T-helper 17 cell (primary cell): Measurements from ENCODE around the gene TRIM66. TPM values are rescaled to one million over a fixed set of nuclear protein-coding genes. Genes with fewer than 3 reads are reported as not detected.

Experiments
- ATAC-seq: fragments of 150-1000 bp; cut with Tn5 transposase; 2 replicates; pipeline ENCODE4 v1.10.0; 2021; ENCODE audit warnings: mild to moderate bottlenecking, moderate library complexity
- DNase-seq, 3 donors: peaks; one replicate each; pipeline versions ENCODE4 v3.0.0 to v3.0.0-alpha.2; 2020 to 2021
- H3K9me3 ChIP-seq: one replicate; pipeline ENCODE4 v1.7.0; 2013; ENCODE audit warnings: low read length, mild to moderate bottlenecking; ENCODE audit not compliant: control insufficient read depth, poor library complexity, severe bottlenecking
- H3K27ac Mint-ChIP-seq: one replicate; pipeline ENCODE4 v1.8.0; 2022; ENCODE audit warnings: mild to moderate bottlenecking, moderate library complexity, mixed read lengths
- H3K27me3 Mint-ChIP-seq: one replicate; pipeline ENCODE4 v1.8.0; 2022; ENCODE audit warnings: mixed read lengths
- H3K36me3 Mint-ChIP-seq: one replicate; pipeline ENCODE4 v1.8.0; 2022; ENCODE audit warnings: low read depth, mixed read lengths
- H3K4me1 Mint-ChIP-seq: one replicate; pipeline ENCODE4 v1.8.0; 2022; ENCODE audit warnings: mild to moderate bottlenecking, mixed read lengths
- H3K4me3 Mint-ChIP-seq: one replicate; pipeline ENCODE4 v1.8.0; 2022; ENCODE audit warnings: mild to moderate bottlenecking, moderate library complexity, mixed read lengths
- total RNA-seq, 4 donors: library from RNA in 2 of 4; stranded (reverse) in 2 of 4; gene quantifications; one replicate each; pipeline ENCODE4 v1.2.3 and lab custom pipeline; 2022 to 2026

Gene TRIM66
- total RNA-seq, 2 donors from 2014 or later: 20.0 to 23.5 TPM

DNA sequence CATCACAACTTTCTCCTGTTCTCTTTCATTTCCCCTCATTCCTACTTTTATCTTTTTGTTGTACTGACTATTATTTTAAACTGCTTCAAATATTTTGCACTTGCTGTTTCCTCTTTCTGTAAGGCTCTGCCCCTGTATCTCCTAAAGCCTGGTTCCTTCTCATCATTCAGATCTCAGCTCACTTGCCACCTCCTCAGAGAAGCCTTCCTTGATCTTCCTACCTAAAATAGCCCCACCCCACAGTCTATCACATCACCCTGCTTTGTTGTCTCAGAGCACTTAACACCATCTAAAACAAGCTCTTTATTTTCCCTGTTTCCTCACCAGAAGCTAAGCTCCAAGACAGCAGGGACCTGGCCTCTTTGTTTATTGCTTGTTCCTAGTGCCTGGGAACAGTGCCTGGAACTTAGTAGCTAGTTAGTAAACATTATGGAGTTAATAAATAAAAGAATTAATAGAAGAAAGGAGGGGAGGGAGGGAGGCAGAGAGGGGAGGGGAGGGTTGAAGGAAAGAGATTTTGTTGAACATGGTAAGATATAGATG lies 85.9 kb downstream of the TRIM66 start:
- Mint-ChIP-seq H3K4me3 (no peak overlapping the region), H3K36me3 (peaks cover 3% of the 10 kb centered on the region), H3K27ac (no peak overlapping the region), H3K4me1 (peaks cover 7% of the 10 kb centered on the region), H3K27me3 (peaks cover 77% of the 10 kb centered on the region)
- H3K9me3 ChIP-seq: no peaks in the 10 kb centered on the region
- no peak for DNase-seq
- ATAC-seq: no peak

DNA sequence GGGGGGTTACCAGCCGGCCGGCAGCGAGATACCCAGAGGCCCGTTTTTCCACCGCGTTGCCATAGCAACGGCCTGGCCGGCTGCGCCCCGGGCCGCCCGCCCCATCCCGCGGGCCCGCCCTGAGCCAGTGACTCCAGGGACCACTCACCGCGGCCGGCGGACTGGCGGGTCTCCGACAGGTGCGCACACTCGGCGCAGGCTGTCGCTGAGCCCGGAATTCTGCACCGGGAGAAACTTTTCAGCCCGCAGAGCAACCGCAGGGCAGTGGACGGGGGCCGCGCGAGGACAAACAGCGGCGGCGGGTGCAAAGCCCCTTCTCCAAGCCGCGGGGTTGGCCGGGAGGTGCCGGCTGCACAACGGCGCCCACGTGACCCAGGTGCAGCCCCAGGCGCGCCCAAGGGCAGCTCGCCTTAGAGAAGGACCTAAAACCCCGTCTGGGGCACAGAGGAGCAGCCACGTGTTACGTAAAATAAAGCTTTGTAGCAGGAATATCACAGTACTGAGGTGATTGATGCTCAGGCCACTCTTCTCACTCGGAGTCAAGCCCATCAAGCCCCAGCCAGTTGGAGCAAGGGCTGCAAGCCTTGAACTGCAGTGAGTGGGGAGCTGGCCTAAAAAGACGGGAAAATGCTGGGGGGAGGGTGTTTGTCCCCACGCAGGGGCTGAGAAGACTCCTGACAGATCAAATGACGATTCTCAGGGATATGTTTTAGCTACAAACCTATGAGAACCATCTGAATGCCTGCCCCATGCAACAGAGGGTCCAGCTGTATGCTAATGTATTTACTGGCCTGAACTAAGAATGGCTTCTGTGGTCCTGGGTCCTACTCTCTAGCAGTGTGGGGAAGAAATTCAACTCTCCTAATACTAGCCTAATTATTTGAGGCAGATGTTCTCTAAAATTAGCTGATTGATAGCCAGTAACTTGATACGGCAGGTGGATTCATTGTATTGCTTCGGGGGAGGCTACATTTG lies 88.2 kb downstream of the TRIM66 start, which contains the start of gene STK33:
STK33 (minus strand) TSS at position 294 of the 975 bp plus-strand sequence. CDS start 119,323 bp downstream, outside the sequence.
- Mint-ChIP-seq H3K4me3 (peak within 1 kb of the TSS; percentile 81), H3K27me3 (peaks cover 78% of the 10 kb centered on the region), H3K4me1 (peaks cover 7% of the 10 kb centered on the region), H3K27ac (no peak within 1 kb of the TSS), H3K36me3 (peaks cover 3% of the 10 kb centered on the region)
- DNase-seq: no peak
- ATAC-seq: peak; percentile 54
- no peaks in the 10 kb centered on the region for H3K9me3 ChIP-seq

DNA sequence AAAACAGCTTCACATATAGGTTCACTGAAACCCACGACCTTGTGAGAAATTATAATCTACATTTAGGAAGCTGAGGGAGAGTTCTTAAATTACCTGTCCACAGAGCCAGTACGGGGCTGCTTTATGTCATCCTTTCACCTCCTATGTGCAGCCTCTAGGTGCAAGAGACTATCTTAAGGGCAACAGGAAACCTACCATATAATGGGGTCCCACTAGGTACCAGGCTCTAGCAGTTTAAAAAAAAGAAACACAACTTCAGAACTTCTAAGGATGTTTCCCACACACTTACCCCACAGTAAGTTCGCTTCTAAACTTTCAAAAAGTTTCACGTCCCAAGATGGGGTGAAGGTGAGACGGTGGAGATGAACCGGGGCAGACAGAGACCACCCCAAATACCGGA lies 89.0 kb downstream of the TRIM66 start:
- Mint-ChIP-seq H3K4me1 (peaks cover 7% of the 10 kb centered on the region), H3K27ac (no peak overlapping the region), H3K36me3 (peaks cover 3% of the 10 kb centered on the region), H3K27me3 (peaks cover 77% of the 10 kb centered on the region), H3K4me3 (peak overlapping the region; percentile 81)
- DNase-seq (no peak), ATAC-seq (no peak)
- no peaks in the 10 kb centered on the region for H3K9me3 ChIP-seq

DNA sequence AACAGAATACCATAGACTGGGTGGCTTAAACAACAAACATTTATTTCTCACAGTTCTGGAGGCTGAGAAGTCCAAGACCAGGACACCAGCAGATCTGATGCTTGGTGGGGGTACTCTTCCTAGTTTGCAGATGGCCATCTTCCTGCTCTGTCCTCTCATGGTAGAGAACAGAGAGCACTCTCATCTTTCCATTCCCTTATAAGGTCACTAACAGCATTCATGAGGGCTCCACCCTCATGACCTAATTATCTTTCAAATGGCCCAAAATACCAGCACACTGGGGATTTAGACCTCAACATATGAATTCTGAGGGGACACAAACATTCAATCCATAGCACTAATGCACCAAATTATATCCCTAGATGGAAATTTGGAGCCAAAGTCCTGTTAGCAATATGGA lies 94.5 kb downstream of the TRIM66 start:
- no peaks in the 10 kb centered on the region for H3K9me3 ChIP-seq
- ATAC-seq: no peak
- Mint-ChIP-seq H3K4me3 (no peak overlapping the region), H3K36me3 (peaks cover 8% of the 10 kb centered on the region), H3K27me3 (peaks cover 46% of the 10 kb centered on the region), H3K27ac (no peak overlapping the region), H3K4me1 (peaks cover 2% of the 10 kb centered on the region)
- no peak for DNase-seq

DNA sequence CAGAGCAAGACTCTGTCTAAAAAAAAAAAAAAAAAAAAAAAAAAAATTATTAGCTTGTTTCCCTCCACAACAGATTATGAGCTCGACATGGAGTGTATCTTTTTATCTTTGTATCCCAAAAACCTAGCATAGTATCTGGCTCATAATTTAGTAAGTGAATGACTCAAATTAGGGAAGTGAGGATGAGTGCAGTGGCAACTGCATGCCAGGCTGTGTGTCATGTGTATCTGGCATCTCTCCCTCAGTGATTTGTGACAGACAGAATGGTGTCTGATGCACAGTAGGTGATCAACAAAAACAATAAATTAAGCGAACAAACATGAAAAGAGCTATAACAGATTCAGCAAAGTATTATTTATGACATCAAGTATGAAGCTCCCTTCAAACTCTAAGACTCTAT lies 95.7 kb downstream of the TRIM66 start:
- no peak overlapping the region for H3K27ac Mint-ChIP-seq
- H3K27me3 Mint-ChIP-seq: peaks cover 42% of the 10 kb centered on the region

DNA sequence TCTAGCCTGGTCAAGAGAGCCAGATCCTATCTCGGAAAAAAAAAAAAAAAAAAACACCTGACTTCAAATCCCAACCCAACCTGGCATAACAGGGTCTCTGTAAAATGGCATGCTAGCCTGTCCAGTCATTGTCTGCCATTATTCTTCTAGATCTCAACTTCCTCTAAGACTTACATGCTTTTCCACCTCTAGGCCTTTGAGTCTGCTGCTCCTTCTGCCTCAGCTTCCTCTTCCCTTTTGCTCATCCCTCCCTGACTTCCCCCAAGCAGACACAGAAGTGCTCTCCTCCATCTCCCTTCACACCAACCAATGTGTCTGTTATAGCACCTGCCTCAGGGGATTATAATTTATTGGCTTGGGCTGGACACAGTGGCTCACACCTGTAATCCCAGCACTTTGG lies 96.3 kb downstream of the TRIM66 start:
- no peak for ATAC-seq
- DNase-seq: no peak
- Mint-ChIP-seq H3K27ac (no peak overlapping the region), H3K36me3 (peaks cover 5% of the 10 kb centered on the region), H3K4me3 (no peak overlapping the region), H3K27me3 (peaks cover 41% of the 10 kb centered on the region), H3K4me1 (no peaks in the 10 kb centered on the region)
- no peaks in the 10 kb centered on the region for H3K9me3 ChIP-seq

More for the DNA sequence above, 95.7 kb downstream of the TRIM66 start:
- Mint-ChIP-seq H3K4me3 (no peak overlapping the region), H3K36me3 (peaks cover 5% of the 10 kb centered on the region), H3K4me1 (no peaks in the 10 kb centered on the region)
- DNase-seq (no peak), ATAC-seq (no peak)
- no peaks in the 10 kb centered on the region for H3K9me3 ChIP-seq

DNA sequence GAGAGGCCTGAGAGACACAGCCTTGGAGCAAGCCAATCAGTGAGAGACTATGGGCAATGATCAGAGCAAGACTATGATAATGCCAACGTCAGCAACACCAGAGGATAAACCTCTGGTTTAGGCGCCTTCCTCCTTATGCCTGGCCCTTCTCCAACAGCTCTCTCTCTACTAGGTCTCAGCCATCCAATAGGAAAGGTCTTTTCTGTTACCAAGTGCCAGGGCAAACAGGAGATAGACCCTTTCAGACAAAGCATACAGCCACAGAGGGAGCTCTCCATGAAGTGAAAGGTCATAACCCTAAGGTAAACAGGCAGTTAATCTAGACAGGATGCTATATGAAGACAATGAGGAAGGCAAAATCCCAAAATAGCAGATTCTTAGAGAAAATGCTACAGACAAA lies 98.0 kb downstream of the TRIM66 start:
- H3K9me3 ChIP-seq: no peaks in the 10 kb centered on the region
- no peak overlapping the region for H3K4me3 Mint-ChIP-seq
- DNase-seq (no peak), ATAC-seq (no peak)
- H3K27ac Mint-ChIP-seq: no peak overlapping the region
- H3K36me3 Mint-ChIP-seq: peaks cover 5% of the 10 kb centered on the region
- no peaks in the 10 kb centered on the region for H3K4me1 Mint-ChIP-seq
- H3K27me3 Mint-ChIP-seq: peaks cover 43% of the 10 kb centered on the region

DNA sequence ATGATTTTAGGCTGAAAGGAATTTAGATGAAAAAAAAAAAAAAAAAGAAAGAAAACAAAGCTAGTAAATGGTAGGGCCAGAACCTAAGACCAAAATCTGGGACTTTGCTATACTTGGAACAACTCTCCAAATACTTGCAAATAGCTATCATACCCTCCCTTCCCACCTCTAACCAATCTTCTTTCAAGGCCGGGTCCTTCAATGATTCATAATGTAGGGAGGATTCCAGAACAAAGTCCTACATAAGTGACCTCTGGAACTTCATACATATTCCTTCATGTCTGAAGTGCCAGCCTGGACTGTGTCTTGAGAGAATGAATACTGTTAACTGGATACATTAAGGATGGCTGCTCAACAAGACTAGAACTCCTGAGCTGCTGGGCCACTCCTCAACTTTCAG lies 98.4 kb downstream of the TRIM66 start:
- no peak overlapping the region for H3K27ac Mint-ChIP-seq
- H3K9me3 ChIP-seq: no peaks in the 10 kb centered on the region
- DNase-seq (no peak), ATAC-seq (no peak)
- H3K36me3 Mint-ChIP-seq: peaks cover 5% of the 10 kb centered on the region
- H3K27me3 Mint-ChIP-seq: peaks cover 40% of the 10 kb centered on the region
- H3K4me3 Mint-ChIP-seq: no peak overlapping the region
- H3K4me1 Mint-ChIP-seq: no peaks in the 10 kb centered on the region

DNA sequence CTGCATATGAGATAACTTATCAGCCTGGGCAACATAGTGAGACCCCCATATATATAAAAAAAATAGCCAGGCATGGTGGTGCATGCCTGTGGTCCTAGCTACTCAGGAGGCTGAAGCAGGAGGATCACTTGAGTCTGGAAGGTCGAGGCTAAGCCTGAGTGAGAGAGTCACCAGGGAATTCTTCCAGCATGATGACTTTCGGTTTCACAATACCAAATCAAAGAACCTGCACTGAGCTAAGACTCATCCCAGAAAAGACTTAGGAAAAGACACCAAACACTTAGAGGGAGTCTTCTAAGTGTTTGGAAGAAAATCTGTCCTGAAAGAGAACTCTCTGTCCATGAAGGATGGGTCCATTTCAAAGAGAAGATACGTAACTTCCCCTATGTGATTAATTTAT lies 101.2 kb downstream of the TRIM66 start:
- no peak for ATAC-seq
- Mint-ChIP-seq H3K27me3 (peaks cover 30% of the 10 kb centered on the region), H3K36me3 (peaks cover 4% of the 10 kb centered on the region), H3K4me1 (no peaks in the 10 kb centered on the region), H3K27ac (no peak overlapping the region), H3K4me3 (no peak overlapping the region)
- no peaks in the 10 kb centered on the region for H3K9me3 ChIP-seq
- no peak for DNase-seq

DNA sequence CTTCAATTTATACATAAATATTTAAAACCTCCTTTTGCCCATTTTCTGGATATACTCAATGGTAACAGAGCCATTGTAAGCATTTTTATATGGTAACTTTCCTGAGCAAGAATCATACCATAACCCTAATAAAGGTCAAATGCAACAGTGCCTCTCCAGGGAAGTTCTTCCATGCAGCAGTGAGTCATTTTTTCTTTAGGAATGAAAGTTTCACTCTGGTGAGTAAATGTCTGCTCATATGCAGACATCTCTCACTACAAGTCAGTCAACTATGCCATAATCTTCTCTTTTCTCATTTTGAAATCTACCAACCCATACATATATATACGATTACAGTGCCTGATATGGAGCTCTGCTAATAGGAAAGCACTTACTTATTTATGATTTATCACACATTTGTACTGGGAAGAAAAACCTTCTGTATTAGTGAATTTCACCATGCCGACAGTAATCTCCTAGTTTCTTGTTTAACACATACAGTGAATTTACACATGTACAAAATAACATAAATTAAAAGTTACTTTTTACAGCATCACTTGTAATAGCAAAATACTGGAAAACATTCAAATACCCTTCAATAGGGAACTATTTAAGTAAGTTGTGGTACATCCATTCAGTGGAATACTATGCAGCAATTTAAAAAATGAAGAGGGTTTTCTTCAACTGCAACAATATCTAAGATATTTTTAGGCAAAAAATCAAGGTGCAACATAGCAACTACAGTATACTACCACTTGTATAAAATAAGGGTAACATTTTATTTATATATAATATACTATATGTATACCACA lies 104.5 kb downstream of the TRIM66 start:
- no peak for DNase-seq
- Mint-ChIP-seq H3K36me3 (no peaks in the 10 kb centered on the region), H3K27ac (no peak overlapping the region), H3K4me1 (no peaks in the 10 kb centered on the region), H3K27me3 (peaks cover 20% of the 10 kb centered on the region), H3K4me3 (no peak overlapping the region)
- no peaks in the 10 kb centered on the region for H3K9me3 ChIP-seq
- no peak for ATAC-seq

DNA sequence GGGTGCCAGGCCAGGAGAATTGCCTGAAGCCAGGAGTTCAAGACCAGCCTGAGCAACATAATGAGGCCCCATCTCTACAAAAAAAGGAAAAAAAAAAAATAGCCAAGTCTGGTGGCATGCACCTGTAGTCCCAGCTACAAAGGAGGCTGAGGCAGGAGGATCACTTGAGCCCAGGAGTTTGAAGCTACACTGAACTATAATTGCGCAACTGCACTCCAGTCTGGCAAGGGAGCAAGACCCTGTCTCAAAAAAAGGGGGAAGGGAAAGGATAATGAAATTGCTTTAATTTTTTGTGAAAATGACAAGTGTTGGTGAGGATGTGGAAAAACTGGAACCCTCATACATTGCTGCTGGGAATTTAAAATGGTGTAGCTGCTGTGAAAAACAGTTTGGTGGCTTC lies 107.7 kb downstream of the TRIM66 start:
- H3K4me3 Mint-ChIP-seq: no peak overlapping the region
- no peaks in the 10 kb centered on the region for H3K36me3 Mint-ChIP-seq
- H3K27ac Mint-ChIP-seq: no peak overlapping the region
- H3K4me1 Mint-ChIP-seq: peaks cover 2% of the 10 kb centered on the region
- DNase-seq: no peak
- H3K27me3 Mint-ChIP-seq: peaks cover 14% of the 10 kb centered on the region
- no peak for ATAC-seq
- H3K9me3 ChIP-seq: no peaks in the 10 kb centered on the region

DNA sequence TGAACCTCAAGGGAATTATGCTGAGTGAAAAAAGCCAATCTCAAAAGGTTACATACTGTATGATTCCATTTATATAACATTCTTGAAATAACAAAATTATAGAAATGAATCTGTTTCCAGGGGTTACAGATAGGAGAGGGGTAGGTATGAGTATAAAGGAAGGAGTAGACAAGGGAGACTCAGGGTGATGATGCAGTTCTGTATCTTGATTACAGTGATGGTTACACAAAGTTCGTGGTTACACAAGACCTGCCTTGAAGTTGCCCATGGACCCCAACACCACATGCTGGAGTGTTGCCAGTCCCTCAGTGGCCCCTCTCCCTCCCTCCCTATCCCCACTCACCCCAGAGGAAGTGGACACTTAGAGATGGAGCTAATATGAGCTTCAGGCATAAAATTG lies 108.7 kb downstream of the TRIM66 start:
- Mint-ChIP-seq H3K36me3 (no peaks in the 10 kb centered on the region), H3K27ac (no peak overlapping the region), H3K4me3 (no peak overlapping the region), H3K4me1 (peaks cover 2% of the 10 kb centered on the region), H3K27me3 (peaks cover 21% of the 10 kb centered on the region)
- DNase-seq: no peak
- ATAC-seq: no peak
- no peaks in the 10 kb centered on the region for H3K9me3 ChIP-seq

DNA sequence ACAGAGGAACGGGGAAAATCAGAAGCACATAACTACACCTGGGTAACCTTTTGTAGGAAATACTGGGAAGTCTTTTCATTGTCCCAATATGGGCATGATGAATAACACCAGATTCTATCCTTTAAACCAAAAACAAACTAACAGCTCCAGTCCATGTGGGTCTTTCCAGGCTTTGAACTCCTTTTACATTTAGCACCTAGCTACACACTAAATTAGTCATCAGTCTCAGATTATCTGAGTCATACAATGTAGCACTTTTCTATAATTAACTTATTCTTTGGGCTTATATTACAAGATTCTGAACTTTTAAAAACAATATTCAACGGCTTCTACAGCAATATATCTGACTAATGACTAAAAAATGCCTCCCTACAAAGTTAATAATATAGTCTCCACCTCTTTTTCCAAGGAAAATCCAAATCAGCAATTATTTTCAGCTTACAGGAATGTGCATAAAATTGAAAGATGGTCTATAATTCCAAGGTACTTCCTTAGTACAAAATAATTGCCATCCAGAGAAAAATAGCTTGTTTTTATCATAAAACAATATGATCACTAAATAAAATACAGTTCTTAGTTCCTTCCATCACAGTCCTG lies 114.8 kb downstream of the TRIM66 start:
- no peaks in the 10 kb centered on the region for H3K9me3 ChIP-seq
- peaks cover 2% of the 10 kb centered on the region for H3K4me1 Mint-ChIP-seq
- no peaks in the 10 kb centered on the region for H3K36me3 Mint-ChIP-seq
- ATAC-seq (no peak), DNase-seq (no peak)
- H3K27me3 Mint-ChIP-seq: peaks cover 70% of the 10 kb centered on the region
- no peak overlapping the region for H3K27ac Mint-ChIP-seq
- no peak overlapping the region for H3K4me3 Mint-ChIP-seq
